ENCODE results near the gene GLCE. TPM values are rescaled to one million over a fixed set of nuclear protein-coding genes. Genes with fewer than 3 reads are reported as not detected.

Gene GLCE
- total RNA-seq, 4 donors from 2014 or later, result 10.7 to 24.5 (median 16.2) TPM

GRCh38 chr15:69314736-69315135 is 154.3 kb downstream of the GLCE start:
- no peak for TF ChIP-seq CTCF (IDR thresholded peaks at IDR 0.05; ENCODE audit: low read depth)

- TF ChIP-seq CTCF (IDR thresholded peaks at IDR 0.05; ENCODE audit: low read depth), result no peak
These were observed 155.1 kb downstream of the GLCE start for GRCh38 chr15:69315402-69316110.

- no peak for TF ChIP-seq CTCF (IDR thresholded peaks at IDR 0.05; ENCODE audit: low read depth)
These were observed 155.9 kb downstream of the GLCE start for GRCh38 chr15:69316291-69316690.

- no peak for TF ChIP-seq CTCF (IDR thresholded peaks at IDR 0.05; ENCODE audit: low read depth)
These were observed 157.0 kb downstream of the GLCE start for GRCh38 chr15:69317392-69317841.

GRCh38 chr15:69318033-69318432 is 157.6 kb downstream of the GLCE start:
- TF ChIP-seq CTCF (IDR thresholded peaks at IDR 0.05; ENCODE audit: low read depth), result no peak

- no peak for TF ChIP-seq CTCF (IDR thresholded peaks at IDR 0.05; ENCODE audit: low read depth)
These were observed 159.2 kb downstream of the GLCE start for GRCh38 chr15:69319384-69320375.

- no peak for TF ChIP-seq CTCF (IDR thresholded peaks at IDR 0.05; ENCODE audit: low read depth)
These were observed 160.6 kb downstream of the GLCE start for GRCh38 chr15:69320977-69321554.
